Activated CD8-positive, alpha-beta T cell treated with anti-CD3 and anti-CD28 coated beads for 36 hours (primary cell): ENCODE results near the gene PA2G4. TPM values are rescaled to one million over a fixed set of nuclear protein-coding genes. Genes with fewer than 3 reads are reported as not detected.

Source experiments
- ATAC-seq: fragments of 200-7000 bp; cut with Tn5 transposase; one replicate; pipeline ENCODE4 v1.10.0; 2021; ENCODE audit warnings: mild to moderate bottlenecking, moderate library complexity
- CTCF ChIA-PET: fragments of 350-600 bp; sonication (Branson Sonifier 250); formaldehyde crosslinking; loops from one replicate; lab custom pipeline; 2021; ENCODE audit warnings: antibody characterized with exemption; lab: Charles Lee
- POLR2A ChIA-PET: fragments of 350-600 bp; sonication (Branson Sonifier 250); formaldehyde crosslinking; loops from one replicate; lab custom pipeline; 2021; ENCODE audit warnings: antibody characterized with exemption; lab: Charles Lee
- DNase-seq: peaks from one replicate; pipeline ENCODE4 v3.0.0-alpha.2; 2020
- H3K27ac Mint-ChIP-seq: one replicate; pipeline ENCODE4 v1.8.0; 2021; ENCODE audit warnings: mild to moderate bottlenecking, mixed read lengths
- H3K27me3 Mint-ChIP-seq: one replicate; pipeline ENCODE4 v1.8.0; 2021; ENCODE audit warnings: mixed read lengths
- H3K36me3 Mint-ChIP-seq: one replicate; pipeline ENCODE4 v1.8.0; 2021; ENCODE audit warnings: low read depth, mixed read lengths
- H3K4me1 Mint-ChIP-seq: one replicate; pipeline ENCODE4 v1.8.0; 2021; ENCODE audit warnings: low read depth, mixed read lengths
- H3K4me3 Mint-ChIP-seq: one replicate; pipeline ENCODE4 v1.8.0; 2021; ENCODE audit warnings: mild to moderate bottlenecking, moderate library complexity, mixed read lengths
- H3K9me3 Mint-ChIP-seq: one replicate; pipeline ENCODE4 v1.8.0; 2021; ENCODE audit warnings: mixed read lengths
- intact Hi-C: fragments of 100-400 bp; cut with micrococcal nuclease; formaldehyde crosslinking; loops from one replicate; pipeline ENCODE4 v1.10.0; 2022
- total RNA-seq, 2 experiments: library from RNA; stranded (reverse); gene quantifications; one replicate each; pipeline ENCODE4 v1.2.3, GENCODE V29; 2021
- TF ChIP-seq, protein P1 (sequence below): fragments of 200-600 bp; IDR thresholded peaks from one replicate; pipeline ENCODE4 v1.8.0; 2022; ENCODE audit warnings: antibody characterized with exemption, mild to moderate bottlenecking

PA2G4 gene
- total RNA-seq, 2 experiments from 2014 or later: 447 to 455 TPM

DNA sequence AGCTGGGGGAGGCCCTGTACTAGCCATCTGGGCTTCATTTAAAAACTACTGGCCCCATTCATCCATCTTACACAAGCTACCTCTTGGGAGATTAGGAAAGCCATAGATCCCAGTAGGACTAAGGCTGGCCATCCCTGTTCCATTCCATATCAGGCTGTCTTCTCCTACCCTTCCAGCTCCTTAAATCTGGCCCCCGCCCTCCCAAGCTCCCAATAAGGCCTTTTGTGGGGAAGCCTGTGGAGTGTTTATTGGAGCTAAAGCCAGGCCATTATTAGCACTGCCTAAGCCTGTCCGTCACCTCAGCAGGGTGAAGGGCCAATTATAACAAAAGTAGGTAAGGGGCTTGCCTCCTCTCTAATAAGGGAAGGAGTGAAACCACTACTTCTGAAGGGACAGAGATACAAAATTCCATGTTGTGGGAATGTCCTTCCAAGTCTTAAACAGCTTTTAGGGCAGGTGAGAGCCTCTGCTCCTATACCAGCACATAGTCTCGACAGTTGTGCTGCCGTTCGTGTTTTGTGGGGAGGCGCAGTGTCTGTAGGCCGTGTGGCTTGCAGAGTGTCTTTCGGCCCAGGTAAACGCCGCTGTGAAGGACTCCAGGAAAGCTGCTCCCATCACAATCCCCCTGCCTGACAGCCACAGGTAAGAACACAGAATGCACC is 57.5 kb downstream of the PA2G4 start:
- H3K36me3 Mint-ChIP-seq: peaks cover 61% of the 10 kb centered on the region
- no peak for DNase-seq
- ChIA-PET CTCF (interaction anchor here (0.9 to 3.9 kb wide), 6 partner anchors 25 to 44 kb away, joined by 5 to 25 read pairs (median 6); partner anchors contain the start of genes ESYT1, SMARCC2 and ZC3H10), POLR2A (interaction anchor here (0.6 to 5.7 kb wide), 20 partner anchors 9 to 154 kb away, joined by 3 to 51 read pairs (median 6); partner anchors contain the start of genes CNPY2, ESYT1, MYL6B and PA2G4)
- no peaks in the 10 kb centered on the region for H3K9me3 Mint-ChIP-seq
- peaks cover 22% of the 10 kb centered on the region for H3K4me1 Mint-ChIP-seq
- TF ChIP-seq, protein P1, sequence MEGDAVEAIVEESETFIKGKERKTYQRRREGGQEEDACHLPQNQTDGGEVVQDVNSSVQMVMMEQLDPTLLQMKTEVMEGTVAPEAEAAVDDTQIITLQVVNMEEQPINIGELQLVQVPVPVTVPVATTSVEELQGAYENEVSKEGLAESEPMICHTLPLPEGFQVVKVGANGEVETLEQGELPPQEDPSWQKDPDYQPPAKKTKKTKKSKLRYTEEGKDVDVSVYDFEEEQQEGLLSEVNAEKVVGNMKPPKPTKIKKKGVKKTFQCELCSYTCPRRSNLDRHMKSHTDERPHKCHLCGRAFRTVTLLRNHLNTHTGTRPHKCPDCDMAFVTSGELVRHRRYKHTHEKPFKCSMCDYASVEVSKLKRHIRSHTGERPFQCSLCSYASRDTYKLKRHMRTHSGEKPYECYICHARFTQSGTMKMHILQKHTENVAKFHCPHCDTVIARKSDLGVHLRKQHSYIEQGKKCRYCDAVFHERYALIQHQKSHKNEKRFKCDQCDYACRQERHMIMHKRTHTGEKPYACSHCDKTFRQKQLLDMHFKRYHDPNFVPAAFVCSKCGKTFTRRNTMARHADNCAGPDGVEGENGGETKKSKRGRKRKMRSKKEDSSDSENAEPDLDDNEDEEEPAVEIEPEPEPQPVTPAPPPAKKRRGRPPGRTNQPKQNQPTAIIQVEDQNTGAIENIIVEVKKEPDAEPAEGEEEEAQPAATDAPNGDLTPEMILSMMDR: no peak
- no peak for ATAC-seq
- H3K27me3 Mint-ChIP-seq: no peaks in the 10 kb centered on the region
- intact Hi-C loops: no loop called here
- peak overlapping the region; percentile 98 for H3K27ac Mint-ChIP-seq
- H3K4me3 Mint-ChIP-seq: peak overlapping the region; percentile 95

DNA sequence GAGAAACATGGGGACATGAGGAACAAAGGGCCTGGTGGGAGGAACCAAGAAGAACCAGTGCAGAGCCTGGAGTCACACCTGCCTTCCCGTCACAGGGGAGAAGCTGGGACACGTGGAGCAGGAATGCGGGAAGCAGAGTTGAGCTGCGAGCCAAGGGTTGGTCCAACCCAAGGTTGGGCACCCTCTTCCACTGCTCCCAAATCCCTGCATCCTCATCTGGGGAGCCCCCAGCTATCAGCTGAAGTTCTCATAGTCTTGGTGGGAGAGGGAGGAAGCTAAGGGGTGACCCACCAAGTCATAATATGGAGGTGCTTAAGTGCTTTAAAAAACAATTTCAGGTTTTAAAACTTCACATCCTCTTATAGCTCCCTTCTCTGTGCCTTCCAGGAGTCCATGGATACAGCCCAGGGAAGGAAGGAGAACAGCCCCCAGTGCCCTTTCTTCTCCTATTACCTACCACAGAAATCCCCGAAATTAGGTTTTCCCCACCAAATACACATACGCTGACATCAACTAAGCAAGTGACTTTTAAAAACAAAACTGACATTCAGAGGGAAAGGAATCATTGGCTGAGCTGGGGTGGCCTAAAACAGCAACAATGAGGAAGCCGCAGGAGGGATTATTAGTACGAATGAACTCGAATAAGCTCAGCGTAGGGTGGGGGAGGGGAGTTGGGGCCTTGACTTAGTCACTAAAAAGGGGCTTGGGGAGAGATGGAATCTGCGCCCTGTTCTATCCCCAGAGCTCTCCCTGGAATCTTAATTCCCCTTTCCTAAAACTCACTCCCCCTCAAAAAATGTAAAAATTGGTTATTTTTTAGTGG is 58.3 kb downstream of the PA2G4 start:
- CTCF ChIA-PET: interaction anchor here (1.4 to 3.9 kb wide), 2 partner anchors 26 to 35 kb away, joined by 5 to 25 read pairs; partner anchors contain the start of genes ESYT1 and SMARCC2
- intact Hi-C loops: no loop called here
- H3K4me1 Mint-ChIP-seq: peaks cover 18% of the 10 kb centered on the region
- no peaks in the 10 kb centered on the region for H3K27me3 Mint-ChIP-seq
- peaks cover 64% of the 10 kb centered on the region for H3K36me3 Mint-ChIP-seq
- ATAC-seq: no peak
- no peak for DNase-seq
- TF ChIP-seq, protein P1: no peak
- POLR2A ChIA-PET: interaction anchor here (0.7 to 5.7 kb wide), 17 partner anchors 8 to 59 kb away, joined by 3 to 51 read pairs (median 7); partner anchors contain the start of genes ESYT1, PA2G4 and ZC3H10
- no peak overlapping the region for H3K4me3 Mint-ChIP-seq
- H3K9me3 Mint-ChIP-seq: no peaks in the 10 kb centered on the region
- H3K27ac Mint-ChIP-seq: peak overlapping the region; percentile 9

Other genes starting within 250 kb of the PA2G4 start
- gene PYM1, start 176.7 kb upstream of the PA2G4 start, total RNA-seq: 10 to 100 TPM; 22.1 to 22.9 TPM
- gene DGKA, start 173.4 kb upstream of the PA2G4 start, total RNA-seq: 100 to 1,000 TPM; 350 to 353 TPM
- gene PMEL, start 138.5 kb upstream of the PA2G4 start, total RNA-seq: 1 to 10 TPM in 1 of 2 experiments, under 1 TPM in 1; 0.65 to 1.2 TPM
- 10 to 100 TPM; 86.7 to 90.1 TPM for gene CDK2, start 137.7 kb upstream of the PA2G4 start, total RNA-seq
- gene RAB5B, start 130.5 kb upstream of the PA2G4 start, total RNA-seq: 10 to 100 TPM; 26.0 to 32.4 TPM
- 1 to 10 TPM; 4.6 to 6.2 TPM for gene SUOX, start 107.3 kb upstream of the PA2G4 start, total RNA-seq
- 10 to 100 TPM; 20.5 to 20.8 TPM for gene IKZF4, start 83.5 kb upstream of the PA2G4 start, total RNA-seq
- gene RPS26, start 62.6 kb upstream of the PA2G4 start, total RNA-seq: 10 to 100 TPM; 29.7 to 29.8 TPM
- gene ERBB3, start 24.4 kb upstream of the PA2G4 start, total RNA-seq: under 1 TPM; 0.98 to 0.99 TPM
- 1,000 to 10,000 TPM; 5,401 to 5,452 TPM for gene RPL41, start 12.1 kb downstream of the PA2G4 start, total RNA-seq
- gene ZC3H10, start 13.7 kb downstream of the PA2G4 start, total RNA-seq: 1 to 10 TPM; 6.8 to 7.2 TPM
- 100 to 1,000 TPM; 154 to 160 TPM for gene ESYT1, start 23.7 kb downstream of the PA2G4 start, total RNA-seq
- 10 to 100 TPM; 60.3 to 66.9 TPM for gene MYL6B, start 48.0 kb downstream of the PA2G4 start, total RNA-seq
- 100 to 1,000 TPM; 647 to 663 TPM for gene MYL6, start 53.8 kb downstream of the PA2G4 start, total RNA-seq
- gene SMARCC2, start 84.9 kb downstream of the PA2G4 start, total RNA-seq: 10 to 100 TPM; 79.3 to 87.9 TPM
- gene RNF41, start 117.4 kb downstream of the PA2G4 start, total RNA-seq: 10 to 100 TPM; 23.4 to 27.4 TPM
- gene NABP2, start 119.8 kb downstream of the PA2G4 start, total RNA-seq: 10 to 100 TPM; 58.7 to 60.2 TPM
- gene SLC39A5, start 125.5 kb downstream of the PA2G4 start, total RNA-seq: under 1 TPM; 0.41 to 0.54 TPM
- gene ANKRD52, start 153.8 kb downstream of the PA2G4 start, total RNA-seq: 10 to 100 TPM; 23.3 to 31.3 TPM
- 1 to 10 TPM; 7.9 to 9.6 TPM for gene COQ10A, start 162.4 kb downstream of the PA2G4 start, total RNA-seq
- 100 to 1,000 TPM; 292 to 297 TPM for gene CS, start 195.8 kb downstream of the PA2G4 start, total RNA-seq
- gene CNPY2, start 211.4 kb downstream of the PA2G4 start, total RNA-seq: 10 to 100 TPM; 81.0 to 81.7 TPM
- gene PAN2, start 229.4 kb downstream of the PA2G4 start, total RNA-seq: 10 to 100 TPM; 55.7 to 69.0 TPM
- gene IL23A, start 234.3 kb downstream of the PA2G4 start, total RNA-seq: 10 to 100 TPM; 41.3 to 41.5 TPM